NCI-H446 (cell line): ENCODE results near the gene ITGAV.

ENCODE experiments used
- DNase-seq, 2 experiments: peaks; one replicate each; lab custom pipeline; 2025; lab: John Stamatoyannopoulos, UW

The ITGAV gene

DNA sequence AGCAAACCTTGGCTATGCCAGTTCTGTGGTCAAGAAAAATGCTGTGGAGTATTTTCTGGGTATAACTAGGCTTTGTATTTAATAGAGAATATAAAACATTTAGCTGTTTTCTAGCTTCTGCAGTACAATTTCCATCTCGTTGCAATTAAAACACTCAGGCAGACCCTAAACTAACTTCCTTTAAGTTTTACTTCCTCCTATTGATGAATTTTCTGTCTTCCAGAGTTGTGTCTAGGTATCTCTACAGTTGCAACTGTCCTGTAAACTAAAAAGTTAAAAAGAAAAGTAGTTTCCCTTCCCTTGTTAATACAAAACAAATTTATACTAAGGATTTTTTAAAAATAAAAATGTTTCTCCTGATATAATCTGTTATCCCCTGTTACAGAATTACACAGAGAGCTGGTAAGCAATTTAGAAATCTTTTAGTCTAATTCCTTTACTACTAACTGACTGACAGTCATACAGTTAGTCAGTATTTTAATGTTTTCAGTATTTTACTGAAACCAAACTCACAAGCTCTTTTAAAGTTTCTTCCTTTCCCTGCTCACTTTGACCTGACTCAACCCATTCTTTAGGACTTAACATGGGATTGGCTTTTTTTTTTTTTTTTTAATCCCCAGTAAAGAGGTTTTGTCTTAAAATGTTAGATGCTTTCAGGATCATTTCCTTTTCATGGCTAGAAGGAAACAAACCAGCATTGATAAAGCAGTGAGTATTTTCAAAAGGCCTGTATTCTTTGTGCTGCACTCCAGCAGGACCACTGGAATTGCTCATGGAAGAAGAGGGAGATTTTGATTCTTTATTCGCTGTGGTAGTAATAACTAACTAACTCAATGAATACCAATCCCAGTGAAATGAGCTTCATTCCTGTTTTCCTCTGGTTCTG, 22.9 kb downstream of the ITGAV start:
- no peak for DNase-seq

DNA sequence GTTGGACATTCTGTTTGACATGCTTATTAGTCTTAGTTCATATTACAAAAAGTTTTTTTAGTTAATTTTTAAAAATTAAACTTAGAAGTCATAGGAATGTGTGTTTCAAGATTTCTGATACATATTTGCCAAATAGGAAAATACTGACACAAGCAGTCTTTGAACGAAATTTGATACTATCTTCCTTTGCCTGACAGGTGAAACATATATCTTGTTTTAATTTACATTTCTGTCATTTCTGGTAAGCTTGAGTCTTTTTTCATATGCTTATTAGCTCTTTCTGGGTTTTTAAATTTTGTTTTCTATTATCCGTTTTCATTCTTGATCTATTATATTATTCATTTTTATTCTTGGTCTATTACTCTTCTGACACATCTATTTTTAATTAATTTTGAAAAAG, 24.5 kb downstream of the ITGAV start:
- no peak for DNase-seq

GRCh38 chr2:186617148-186617547, 27.3 kb downstream of the ITGAV start:
- DNase-seq: no peak

GRCh38 chr2:186617771-186618170, 27.9 kb downstream of the ITGAV start:
- no peak for DNase-seq

- DNase-seq: no peak
These were observed 28.8 kb downstream of the ITGAV start for GRCh38 chr2:186618696-186619095.

DNA sequence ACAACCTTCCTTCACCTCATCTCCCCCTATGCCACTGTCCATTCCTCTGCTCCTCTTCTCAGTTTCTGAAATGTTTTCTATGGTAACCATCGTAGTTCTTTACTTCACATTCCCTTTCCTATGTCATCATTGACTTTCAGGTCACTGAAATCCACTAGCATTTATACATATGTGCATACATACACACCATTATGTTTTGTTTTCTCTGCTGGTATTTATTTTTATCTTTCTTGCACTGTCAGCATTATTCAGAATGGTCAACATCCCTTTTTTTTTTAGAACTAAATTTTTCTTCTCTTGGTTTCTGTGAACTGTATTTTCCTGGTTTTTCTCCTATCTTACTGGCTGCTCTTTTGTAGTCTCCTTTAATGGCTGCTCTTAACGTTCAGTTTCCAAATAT, 33.2 kb downstream of the ITGAV start:
- DNase-seq: no peak

- DNase-seq: no peak
These were observed 34.4 kb downstream of the ITGAV start for GRCh38 chr2:186624276-186624675.

GRCh38 chr2:186629250-186629996, 39.6 kb downstream of the ITGAV start:
- DNase-seq: no peak

- DNase-seq: no peak
These were observed 42.6 kb downstream of the ITGAV start for GRCh38 chr2:186632417-186632816.

GRCh38 chr2:186634701-186635100, 44.8 kb downstream of the ITGAV start:
- DNase-seq: no peak

GRCh38 chr2:186636800-186637496, 47.1 kb downstream of the ITGAV start:
- no peak for DNase-seq

GRCh38 chr2:186637497-186637800, 47.6 kb downstream of the ITGAV start:
- no peak for DNase-seq

GRCh38 chr2:186639939-186640338, 50.1 kb downstream of the ITGAV start:
- DNase-seq: no peak

DNA sequence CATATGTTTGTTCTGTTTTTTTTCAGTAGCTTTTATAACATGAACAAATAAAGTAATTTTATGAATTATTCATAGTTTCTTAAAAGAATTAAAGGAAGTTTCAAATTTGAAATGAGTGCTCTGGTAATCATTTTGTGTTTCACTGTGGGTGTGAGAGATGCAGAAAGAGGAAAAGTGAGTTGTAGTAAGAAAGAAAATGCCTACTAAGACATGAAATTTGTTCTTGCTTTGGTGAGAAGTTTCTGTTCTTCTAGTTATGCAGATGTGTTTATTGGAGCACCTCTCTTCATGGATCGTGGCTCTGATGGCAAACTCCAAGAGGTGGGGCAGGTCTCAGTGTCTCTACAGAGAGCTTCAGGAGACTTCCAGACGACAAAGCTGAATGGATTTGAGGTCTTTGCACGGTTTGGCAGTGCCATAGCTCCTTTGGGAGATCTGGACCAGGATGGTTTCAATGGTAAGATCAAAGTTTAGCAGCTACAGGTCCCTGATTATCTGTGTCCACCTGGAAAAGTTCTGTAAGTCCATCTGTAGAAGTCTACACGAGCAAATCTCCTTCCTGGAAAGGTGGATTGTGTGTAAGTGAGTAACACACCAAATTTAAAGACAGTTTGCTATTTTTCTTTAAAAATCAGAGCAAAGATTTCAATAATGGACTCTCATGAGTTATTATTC, 51.4 kb downstream of the ITGAV start:
- DNase-seq: no peak

GRCh38 chr2:186641807-186642321, 52.0 kb downstream of the ITGAV start:
- DNase-seq: peak; percentile 11 to 58

DNA sequence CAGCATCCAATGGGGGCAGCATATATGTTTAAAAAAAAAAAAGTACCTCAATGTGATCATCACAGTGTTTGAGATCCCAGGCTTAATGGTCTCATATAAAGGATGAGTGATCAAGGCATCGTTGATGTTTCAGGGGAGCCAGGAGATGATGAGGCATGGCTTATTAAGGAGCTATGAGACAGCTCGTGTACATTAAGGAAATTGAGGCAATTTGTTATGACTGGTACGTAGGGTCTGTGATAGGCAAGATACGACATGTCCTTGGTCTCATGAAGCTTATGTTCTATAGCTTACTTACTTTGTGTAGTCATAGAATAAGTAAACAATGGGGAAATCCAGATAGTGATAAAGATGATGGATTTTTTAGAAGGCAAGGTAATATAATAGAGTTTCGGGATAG, 54.9 kb downstream of the ITGAV start:
- DNase-seq: no peak

DNA sequence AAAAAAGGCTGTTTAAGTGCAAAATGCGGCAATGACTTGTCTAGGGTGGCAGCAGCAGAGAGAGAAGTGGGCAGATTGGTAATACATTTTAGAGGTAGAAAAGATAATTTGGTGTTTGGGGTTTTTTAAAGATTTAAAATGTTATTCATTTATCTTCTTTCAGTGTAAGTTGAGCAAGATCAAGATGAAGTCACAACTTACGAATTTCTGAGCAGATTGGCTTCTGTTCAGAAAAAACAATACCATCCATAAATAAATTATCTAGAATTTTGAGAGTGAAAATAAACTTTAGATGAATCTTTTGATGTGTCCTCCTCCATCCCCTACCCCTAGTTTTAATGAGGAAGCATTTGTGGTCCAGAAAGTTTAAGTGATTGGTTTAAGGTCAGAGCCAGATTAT, 56.1 kb downstream of the ITGAV start:
- DNase-seq: no peak

DNA sequence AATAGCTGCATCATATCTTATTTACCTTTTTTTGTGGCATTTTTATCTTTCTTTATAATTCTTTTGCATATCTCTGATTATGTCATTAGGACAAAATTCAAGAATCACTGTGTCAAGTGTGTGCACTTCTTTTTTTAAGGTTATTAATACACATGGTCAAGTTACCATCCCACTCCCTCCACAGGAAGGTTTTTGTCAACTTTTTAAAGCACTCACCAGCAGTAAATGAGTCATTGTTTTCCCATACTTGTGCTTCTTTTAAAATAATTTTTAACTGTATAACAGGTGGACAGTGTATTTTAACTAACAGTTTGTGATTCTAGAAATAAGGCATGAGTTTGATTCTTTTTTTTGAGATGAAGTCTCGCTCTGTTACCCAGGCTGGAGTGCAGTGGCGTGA, 58.3 kb downstream of the ITGAV start:
- DNase-seq: no peak

- DNase-seq: no peak
These were observed 63.7 kb downstream of the ITGAV start for GRCh38 chr2:186653511-186653910.

GRCh38 chr2:186659383-186659782, 69.5 kb downstream of the ITGAV start:
- no peak for DNase-seq

GRCh38 chr2:186664385-186665043, 74.7 kb downstream of the ITGAV start:
- DNase-seq: no peak

GRCh38 chr2:186669146-186669545, 79.3 kb downstream of the ITGAV start:
- no peak for DNase-seq
